HG02885 (cell line): ENCODE data around the gene CEMIP.
A peak's percentile ranks its signal among the peaks of the same experiment; 100 is the strongest.

Experiments
- ATAC-seq: cut with Tn5 transposase; IDR thresholded peaks from one replicate; pipeline ENCODE4 v1.9.1; 2021; ENCODE audit warnings: mild to moderate bottlenecking; ENCODE audit not compliant: unreplicated experiment, poor library complexity

Gene CEMIP

DNA sequence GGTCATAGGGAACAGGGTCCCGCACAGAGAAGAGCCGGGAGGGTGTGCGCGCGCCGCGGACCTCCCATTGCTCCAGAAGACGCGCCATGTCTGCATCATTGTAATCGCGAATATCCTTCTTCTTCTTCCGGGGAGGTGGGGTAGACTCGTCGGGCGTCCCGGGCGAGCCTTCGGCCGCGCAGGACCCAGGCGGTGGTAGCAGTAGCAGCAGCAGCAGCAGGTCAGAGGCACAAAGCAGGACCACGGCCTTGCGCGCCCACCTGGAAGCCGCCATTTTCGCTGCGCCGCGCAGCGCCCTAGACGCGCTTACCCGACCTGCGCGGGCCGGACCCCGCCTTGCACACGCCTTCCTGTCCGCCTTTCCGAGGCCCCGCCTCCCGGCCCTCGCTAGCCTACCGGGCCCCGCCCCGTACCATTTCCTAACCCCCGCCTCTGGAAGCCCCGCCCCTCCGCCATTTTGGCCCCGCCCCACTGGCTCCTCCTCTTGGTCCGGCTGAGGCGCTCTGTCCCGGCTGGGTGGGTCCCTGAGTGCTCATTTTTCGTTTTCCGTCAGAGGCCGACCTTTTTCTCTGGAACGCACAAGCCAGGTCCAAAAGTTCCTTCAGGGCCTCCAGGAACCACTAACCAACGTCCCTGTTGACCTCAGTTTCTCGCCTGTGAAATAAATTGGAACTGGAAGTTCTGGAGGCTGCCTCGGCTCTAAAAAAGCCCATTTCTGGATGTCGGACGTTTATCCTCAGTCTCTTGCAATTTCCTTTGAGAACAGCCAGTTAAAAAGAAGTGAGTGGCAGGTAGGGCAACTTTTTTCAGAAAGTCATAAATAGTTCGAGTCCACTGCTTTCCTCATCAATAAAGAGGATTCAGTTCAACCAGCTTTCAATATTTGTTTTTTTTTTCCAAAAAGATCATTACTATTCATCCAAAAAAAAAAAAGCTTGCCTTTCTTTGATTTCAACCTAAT lies 210.6 kb downstream of the CEMIP start, which contains the start of gene MESD:
Gene MESD, minus strand, starts transcription at position 302 of the 961 bp plus-strand sequence. Its CDS starts 28 bp downstream, at position 274.
- peak; percentile 97 for ATAC-seq

DNA sequence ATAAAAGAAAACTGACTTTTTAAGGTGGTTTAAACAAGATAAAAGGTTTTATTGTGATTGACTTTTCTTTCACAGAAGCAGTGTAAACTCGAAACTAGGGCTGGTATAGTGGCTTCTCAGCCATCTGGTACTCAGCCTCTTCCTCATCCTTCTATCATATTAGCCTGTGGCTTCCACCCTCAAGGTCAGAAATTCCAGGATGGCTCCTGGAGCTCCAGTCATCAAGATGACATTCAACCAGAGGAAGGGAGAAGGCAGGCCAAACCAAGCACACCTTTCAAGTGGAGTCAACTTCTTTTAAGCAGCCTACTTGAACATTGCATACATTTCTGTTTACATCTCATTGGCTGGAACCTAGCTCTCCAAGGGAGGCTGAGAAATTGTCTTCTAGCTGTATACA lies 211.8 kb downstream of the CEMIP start:
- no peak for ATAC-seq

DNA sequence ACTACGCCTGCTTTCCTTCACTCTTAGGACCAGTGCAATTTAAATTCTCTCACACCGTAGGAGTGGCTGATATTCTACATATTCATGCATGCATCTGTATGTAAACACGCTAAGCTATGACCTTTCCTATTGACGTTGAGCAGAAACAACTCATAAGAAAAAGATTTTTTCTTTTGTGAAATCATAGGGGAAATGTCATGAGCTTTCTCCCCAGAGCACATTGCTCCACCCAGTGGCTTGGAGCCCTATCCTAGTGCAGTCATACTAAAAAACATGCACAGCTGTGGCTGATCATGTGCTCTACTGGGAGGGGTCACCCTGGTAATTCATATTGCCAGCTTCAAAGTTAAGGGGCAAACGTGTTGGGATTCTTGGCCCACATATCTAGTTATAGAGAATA lies 212.3 kb downstream of the CEMIP start:
- no peak for ATAC-seq

DNA sequence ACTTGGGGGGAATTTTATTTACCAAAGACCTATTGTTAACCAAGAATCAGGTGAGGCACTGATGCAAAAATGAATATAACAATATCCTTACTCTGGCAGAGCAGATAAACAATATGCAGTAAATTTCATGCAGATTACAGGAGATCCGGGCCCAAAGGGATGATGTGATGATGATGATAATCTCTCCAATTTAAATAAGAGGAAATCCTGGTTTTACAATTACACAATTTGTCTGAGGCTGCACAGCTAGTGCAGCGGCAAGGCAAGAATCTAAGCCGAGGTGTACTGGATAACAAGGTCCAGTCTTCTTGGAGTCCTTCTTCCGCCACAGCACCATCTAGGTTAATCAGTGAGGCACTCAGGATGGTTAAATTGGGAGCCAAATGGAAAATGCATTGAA lies 212.8 kb downstream of the CEMIP start:
- no peak for ATAC-seq

DNA sequence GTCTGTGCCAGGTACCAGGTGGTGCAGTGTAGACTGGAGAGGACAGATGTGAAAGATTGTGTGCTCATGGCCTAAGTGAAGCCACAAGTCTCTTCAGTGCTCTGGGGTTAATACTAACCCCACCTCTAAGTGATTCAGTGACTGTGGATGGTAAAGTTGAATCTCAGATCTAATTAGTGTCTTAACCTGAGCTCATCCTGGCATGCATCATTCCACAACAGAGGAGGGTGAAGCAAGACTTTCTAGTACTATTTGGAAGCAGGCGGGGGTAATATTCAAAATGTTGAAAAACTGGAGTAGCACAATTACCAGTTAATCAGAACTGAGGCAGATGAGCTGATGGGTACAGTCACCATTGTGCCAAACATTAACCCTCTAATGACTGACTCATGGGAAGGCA lies 213.3 kb downstream of the CEMIP start:
- no peak for ATAC-seq

DNA sequence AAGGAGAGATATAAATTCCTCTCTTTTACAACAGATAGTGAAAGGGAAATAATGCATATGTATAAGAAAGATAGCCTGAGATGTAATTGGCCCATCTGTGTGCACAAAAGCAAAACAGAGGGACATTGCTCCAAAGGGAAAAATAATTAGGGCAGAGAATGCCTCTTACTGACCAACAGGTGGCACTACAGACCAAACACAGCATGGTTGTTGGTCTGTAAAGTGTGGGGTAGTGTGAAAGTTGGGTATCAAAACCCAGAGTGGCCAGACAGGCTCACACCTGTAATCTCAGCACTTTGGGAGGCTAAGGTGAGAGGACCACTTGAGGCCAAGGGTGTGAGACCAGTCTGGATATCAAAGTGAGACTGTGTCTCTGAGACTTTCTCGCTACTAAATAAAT lies 217.1 kb downstream of the CEMIP start:
- ATAC-seq: no peak

DNA sequence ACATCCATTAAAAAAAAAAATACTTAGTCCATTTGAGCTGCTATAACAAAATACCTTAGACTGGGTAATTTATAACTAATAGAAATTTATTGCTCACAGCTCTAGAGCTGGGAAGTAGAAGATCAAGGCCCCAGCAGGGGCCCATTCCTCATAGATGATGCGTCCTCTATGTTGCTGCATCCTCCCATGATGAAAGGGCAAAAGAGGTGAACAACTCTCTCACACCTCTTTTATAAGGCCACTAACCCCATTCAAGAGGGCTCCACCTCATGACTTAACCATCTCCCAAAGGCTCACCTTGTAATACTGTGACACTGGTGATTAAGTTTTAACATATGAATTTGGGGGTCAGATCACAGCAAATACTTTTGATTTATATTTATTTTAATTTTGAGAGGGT lies 218.5 kb downstream of the CEMIP start:
- no peak for ATAC-seq

DNA sequence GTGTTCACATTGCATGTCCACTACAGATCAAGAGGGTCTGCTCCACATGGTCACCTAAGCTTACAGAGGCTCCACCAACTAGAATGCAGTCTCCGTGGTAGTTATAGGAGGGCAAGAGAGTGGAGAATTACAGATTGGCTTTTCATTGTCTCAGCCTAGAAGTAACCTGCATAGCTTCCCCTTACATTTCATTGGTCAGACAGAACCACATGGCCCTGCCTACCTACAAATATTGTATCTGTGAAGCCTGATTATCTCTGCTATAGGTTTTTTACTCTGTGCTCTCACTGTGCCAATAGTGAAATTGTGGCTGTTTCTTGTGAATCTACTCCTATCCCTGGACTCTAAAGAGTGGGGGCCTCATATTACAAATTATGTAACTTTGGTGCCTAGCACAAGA lies 219.1 kb downstream of the CEMIP start:
- no peak for ATAC-seq

DNA sequence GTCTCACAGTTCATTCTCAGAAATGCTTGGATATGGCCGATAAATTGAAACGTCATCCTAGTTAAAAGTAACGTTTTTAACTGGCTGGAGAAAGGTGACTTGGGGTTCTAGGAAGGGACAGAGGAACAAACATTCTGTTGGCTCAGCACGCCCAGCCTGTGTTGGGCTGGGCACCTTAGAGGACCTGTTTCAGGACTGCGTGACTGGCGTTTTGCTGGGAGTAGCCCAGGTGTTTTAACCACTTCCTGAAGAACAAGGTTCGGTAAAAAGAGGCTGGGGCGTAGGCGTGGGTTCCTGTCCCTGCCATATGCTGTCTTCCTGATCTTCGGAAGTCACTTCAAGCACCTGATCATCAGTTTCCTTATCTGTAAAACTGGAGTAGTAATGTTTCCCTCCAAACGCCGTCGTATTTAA lies 220.5 kb downstream of the CEMIP start:
- ATAC-seq: no peak

DNA sequence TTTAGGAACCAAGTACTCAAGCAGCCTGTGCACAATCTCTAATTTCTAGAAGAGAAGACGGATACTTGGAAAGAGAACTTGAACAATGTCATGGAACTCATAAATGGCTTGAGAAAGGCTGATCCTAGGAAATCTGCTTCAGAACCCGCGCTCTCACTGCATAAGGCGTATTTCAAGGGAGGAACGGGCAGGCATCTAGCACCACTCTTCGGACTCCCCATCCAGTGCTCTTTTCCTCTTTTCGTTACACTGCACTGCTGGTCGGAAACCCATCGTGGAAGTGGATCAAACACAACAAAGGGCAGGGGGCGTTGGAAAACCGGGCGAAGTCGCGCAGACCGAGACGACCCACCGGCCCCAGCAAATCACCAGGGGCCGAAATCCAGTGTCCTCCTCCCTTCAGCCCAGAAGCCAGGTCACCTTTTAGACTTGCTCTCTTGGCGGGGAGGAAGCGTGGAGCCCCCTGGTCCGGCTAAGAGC lies 221.0 kb downstream of the CEMIP start:
- ATAC-seq: no peak

DNA sequence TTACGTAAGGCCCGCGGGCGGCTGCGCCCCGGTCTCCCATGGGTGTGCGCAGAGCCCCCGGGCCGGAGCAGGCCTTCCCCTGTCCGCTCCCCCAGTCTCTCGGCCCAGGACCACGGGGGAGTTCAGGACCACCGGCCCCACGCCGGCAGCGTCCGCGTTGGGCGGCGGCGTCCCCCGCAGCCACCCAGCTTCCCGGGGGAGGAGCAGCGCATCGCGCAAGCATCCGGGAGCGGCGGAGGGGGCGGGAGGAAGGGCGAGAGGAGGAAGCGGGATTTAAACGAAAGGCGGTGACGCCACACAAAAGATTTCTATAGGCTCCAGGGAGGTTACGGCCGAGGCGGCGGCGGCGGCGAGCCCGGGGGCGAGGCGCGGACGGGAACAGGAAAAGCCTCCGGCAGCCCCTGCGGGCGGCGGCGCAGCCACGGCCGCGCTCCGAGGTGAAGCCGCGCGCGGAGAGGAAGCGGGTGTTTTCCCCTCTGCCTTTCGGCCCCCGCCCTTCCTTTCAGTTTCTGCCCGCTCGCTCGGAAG lies 221.5 kb downstream of the CEMIP start, which contains the start of gene TLNRD1:
Gene TLNRD1, plus strand, starts transcription at position 300 of the 528 bp plus-strand sequence. CDS start 1,349 bp downstream, outside the sequence.
- ATAC-seq: peak; percentile 67
